Measurements from ENCODE around the gene OR2T11.

- TF ChIP-seq CTCF (IDR thresholded peaks at IDR 0.05), result peak; percentile 80
- no peak for TF ChIP-seq EZH2 (IDR thresholded peaks at IDR 0.05; ENCODE audit: borderline replicate concordance, insufficient read depth, low read depth, low read length, poor library complexity, severe bottlenecking)
Measured at GRCh38 chr1:248618878-248619277, 16.0 kb downstream of the OR2T11 start.
